Measurements from ENCODE around the gene DPF3.

- TF ChIP-seq ZNF274 (IDR thresholded peaks at IDR 0.05; ENCODE audit: low read depth, low read length) (no peak), YY1 (IDR thresholded peaks at IDR 0.05; ENCODE audit: insufficient read depth, insufficient read length) (no peak)
Observed at GRCh38 chr14:72787841-72788240, 106.1 kb downstream of the DPF3 start.
